AG09319 (cell line): Measurements from ENCODE around the gene CREG1.

Experiments
- DNase-seq: peaks from one replicate; pipeline ENCODE4 v3.0.0-alpha.2; 2010; ENCODE audit warnings: low read depth; ENCODE audit errors: extremely low read depth
- TF ChIP-seq, protein P1 (sequence below): IDR thresholded peaks from 2 replicates; pipeline ENCODE4 v1.5.1; 2011; ENCODE audit warnings: low read depth, mild to moderate bottlenecking, inconsistent platforms, low read length, moderate library complexity

The CREG1 gene

DNA sequence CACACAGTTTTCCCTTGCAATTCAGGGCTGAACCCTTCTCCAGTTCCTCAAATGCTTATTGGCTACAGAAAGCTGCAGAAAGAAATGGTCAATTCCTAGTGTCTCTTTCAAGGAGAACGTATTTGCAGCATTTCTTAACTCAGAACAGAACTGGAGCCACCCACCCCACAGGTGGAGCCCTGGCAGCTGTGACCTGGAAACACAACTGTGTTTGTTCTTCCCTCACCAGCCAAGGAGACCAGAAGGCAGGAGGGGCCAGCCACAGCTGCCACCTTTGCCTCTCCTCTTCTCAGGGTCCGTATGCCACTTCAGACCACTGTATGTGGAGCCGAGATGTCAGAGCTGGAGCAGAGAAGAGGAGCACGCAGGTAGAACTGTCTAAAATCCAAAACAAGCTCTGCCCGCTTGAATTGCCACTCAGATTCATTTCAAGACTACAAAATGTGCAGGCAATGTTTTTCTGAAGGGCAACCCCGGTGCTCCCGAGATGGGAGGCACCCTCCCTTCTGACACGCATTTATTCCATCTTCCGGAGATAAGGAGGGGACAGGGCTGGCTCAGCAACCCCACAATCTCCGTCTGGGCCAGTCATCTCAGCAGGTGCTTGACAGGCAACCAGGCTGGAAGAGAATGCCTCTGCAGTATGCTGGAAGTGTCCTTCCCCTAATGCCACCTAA is 51.9 kb downstream of the CREG1 start:
- no peak for DNase-seq
- TF ChIP-seq, protein P1, sequence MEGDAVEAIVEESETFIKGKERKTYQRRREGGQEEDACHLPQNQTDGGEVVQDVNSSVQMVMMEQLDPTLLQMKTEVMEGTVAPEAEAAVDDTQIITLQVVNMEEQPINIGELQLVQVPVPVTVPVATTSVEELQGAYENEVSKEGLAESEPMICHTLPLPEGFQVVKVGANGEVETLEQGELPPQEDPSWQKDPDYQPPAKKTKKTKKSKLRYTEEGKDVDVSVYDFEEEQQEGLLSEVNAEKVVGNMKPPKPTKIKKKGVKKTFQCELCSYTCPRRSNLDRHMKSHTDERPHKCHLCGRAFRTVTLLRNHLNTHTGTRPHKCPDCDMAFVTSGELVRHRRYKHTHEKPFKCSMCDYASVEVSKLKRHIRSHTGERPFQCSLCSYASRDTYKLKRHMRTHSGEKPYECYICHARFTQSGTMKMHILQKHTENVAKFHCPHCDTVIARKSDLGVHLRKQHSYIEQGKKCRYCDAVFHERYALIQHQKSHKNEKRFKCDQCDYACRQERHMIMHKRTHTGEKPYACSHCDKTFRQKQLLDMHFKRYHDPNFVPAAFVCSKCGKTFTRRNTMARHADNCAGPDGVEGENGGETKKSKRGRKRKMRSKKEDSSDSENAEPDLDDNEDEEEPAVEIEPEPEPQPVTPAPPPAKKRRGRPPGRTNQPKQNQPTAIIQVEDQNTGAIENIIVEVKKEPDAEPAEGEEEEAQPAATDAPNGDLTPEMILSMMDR: no peak

DNA sequence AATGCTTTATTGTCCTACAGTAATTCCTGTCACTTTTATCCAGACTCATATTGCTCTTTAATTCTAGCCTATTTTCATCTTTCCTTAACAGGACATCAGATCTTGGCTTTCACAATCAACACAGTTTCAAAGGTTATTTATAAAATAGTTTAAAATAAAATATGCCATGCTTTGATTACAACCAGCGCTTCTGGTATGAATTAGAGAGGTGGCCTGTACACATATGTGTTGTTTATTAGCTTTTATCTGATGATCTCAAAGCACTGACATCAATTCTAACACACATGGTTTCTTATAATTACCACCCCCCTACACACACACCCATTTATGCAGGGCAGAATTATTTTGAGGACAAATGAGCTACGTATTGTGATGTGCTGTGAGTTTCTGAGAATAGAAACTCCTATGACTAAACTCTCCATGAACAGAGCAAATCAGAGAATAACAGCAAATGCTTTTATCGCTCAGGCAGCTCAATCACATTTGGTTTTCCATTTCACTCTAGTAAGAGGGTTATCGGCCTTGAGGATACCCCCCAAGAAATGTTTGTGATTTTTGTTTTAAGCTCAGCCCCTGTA is 53.2 kb downstream of the CREG1 start:
- TF ChIP-seq, protein P1: no peak
- DNase-seq: no peak

DNA sequence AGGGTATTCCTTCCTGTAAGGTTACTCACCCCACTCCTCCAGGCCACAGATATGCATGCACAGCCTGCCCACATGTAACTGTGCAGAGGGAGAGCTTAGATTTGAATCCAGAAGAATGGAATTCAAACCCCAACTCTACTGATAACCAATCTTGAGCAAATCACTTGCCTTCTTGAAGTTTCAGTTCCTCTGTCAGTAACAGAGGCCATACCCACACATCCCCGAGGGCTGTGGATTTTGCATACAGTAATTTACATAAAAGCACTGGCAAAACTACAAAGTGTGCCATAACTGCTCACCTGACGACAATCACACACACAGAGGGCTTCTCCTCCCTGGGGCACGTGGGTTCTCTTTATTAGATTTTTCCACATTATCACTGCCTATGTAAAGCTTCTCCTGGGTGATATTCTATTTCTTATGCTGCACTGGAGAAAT is 53.9 kb downstream of the CREG1 start:
- TF ChIP-seq, protein P1: no peak
- no peak for DNase-seq

DNA sequence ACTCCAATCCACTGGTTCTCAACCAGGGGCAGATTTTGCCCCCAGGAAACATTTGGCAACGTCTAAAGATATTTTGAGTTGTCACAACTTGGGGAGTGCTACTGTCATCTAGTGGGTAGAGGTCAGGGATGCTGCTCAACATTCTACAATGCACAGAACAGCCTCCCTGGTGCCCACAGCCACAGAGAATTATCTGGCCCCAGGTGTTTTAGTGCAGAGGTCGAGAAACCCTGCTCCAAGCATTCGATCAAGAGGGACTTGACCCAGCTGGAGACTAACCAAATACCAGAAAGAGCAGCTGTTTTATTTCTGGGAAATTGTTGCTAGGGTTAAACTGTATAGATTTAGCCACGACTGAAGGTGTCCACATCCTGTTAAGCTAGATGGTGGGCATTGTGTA is 54.5 kb downstream of the CREG1 start:
- TF ChIP-seq, protein P1: no peak
- no peak for DNase-seq

DNA sequence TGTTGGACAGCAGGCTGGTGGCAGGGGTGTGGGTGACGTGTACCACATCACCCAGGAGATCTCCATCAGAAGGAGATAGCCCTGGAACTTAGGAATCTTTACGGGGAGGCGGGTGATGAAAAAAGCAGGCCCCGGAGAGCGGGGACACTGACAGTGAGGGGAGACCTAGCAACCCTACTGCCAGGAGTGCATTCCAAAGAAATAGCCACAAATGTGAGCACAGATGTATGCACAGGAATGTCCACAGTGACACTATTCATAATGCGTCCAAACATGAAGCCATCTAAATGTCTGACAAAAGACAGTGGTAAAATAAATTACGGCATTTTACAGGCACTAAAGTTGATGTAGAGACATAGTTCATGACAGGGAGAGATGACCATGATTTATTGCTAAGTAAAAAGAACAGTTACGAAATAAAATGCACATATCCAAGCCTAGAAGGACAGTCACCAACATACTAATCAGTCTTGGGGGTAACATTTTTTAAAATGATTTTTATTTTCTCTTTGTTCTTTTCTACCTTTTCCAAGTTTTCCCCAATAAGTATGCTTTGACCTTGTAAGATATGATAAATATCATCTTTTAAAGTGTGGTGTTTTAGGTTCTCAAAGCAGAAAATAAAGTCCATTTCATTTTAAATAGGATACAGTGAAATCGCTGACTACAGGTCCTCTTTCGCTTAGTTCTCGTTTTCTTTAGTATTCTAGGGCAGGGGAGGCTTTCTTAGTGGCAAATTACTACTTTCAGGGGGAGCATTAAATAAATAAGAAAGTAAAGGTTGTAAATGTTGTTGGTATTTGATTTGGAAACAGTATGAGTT is 56.6 kb downstream of the CREG1 start:
- no peak for DNase-seq
- TF ChIP-seq, protein P1: no peak

DNA sequence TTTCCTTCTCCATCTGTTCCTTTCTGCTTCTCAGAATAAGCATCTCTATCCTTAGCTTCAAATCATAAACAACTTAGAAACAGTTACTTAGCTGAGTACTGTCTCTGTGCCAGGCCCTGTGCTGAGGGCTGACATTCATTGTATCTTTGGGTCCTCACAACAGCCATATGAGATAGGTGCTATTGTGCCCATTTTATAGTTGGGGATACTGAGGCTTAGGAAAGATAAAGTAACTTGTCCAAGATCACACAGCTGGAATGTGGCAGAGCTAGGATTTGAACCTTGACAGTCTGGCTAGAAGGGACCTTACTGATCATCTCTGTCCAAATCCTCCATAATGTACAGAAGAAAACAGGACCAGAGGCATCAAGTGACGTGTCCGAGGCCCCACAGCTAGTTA is 60.2 kb downstream of the CREG1 start:
- TF ChIP-seq, protein P1: no peak
- DNase-seq: no peak

DNA sequence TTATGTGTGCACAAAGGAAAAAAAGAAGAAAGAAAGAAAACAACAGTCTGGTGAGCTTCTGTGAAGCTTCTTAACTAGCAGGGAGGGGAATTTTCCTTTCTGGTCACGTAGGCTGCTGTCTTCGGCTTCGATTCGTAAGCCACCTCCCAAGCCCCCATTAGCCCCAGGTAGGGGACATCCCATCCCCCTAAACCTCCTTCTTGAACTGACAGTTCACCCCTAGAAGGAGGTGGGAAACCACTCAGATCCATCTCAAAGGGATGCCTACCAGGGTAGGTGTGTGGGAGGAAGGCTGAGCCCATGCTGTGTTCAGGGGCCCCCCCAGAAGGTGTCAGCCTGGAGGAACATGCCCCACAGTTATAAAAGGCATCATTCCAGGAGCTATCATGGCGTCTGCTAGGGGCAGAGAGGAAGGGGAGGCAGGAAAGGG is 61.1 kb downstream of the CREG1 start:
- DNase-seq: no peak
- TF ChIP-seq, protein P1: no peak
